ENCODE measurements around the gene ZNF581. TPM values are rescaled to one million over a fixed set of nuclear protein-coding genes. Genes with fewer than 3 reads are reported as not detected.
A peak's percentile ranks its signal among the peaks of the same experiment; 100 is the strongest.

ZNF581 gene
- polyA plus RNA-seq, 3 donors: 25.1 to 31.6 (median 29.4) TPM

DNA sequence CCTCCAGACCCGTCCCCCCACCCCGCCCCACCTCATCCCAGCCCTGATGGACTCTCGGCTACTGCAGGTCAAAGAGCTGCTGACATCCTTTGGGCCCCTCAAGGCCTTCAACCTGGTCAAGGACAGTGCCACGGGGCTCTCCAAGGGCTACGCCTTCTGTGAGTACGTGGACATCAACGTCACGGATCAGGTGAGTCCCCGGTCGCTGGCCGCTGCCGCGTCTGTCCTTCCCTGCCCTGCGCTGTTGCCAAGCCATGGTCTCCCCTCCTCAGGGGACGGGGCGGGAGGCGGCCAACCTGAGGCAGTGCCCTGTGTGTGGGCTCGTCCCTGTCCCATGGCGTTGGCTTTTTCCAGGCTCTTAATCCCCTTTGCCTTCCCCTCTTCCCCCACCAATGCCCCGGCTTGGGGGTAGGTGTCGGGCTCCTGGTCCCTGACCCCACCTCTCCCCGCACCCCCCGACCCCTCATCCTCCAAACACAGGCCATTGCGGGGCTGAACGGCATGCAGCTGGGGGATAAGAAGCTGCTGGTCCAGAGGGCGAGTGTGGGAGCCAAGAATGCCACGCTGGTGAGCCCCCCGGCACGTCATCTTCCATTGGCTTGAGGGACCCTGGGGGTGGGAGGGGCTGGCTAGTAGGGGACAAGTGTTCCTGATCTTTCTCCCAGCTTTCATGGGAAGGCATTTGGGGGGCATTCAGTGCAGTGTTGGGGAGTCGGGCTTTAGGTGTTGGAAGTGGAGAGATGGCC is 25.3 kb downstream of the ZNF581 start:
- DNase-seq: no peak
- no peaks in the 10 kb centered on the region for H3K9me3 ChIP-seq (replicated peaks in 1 of 2; ENCODE audit: control insufficient read depth in 1 of 2, insufficient read depth in 1 of 2, low read length in 2 of 2)
- no peak overlapping the region for H3K27ac ChIP-seq (ENCODE audit: low read depth in 1 of 2, low read length in 2 of 2)
- no peak overlapping the region for H3K9ac ChIP-seq (ENCODE audit: insufficient read depth, low read length, poor library complexity, severe bottlenecking)
- peaks cover 75 to 93% of the 10 kb centered on the region in 2 donors for H3K36me3 ChIP-seq (replicated peaks in 1 of 2; ENCODE audit: control insufficient read depth in 1 of 2, insufficient read depth in 2 of 2, low read length in 2 of 2)
- WGBS (ENCODE audit: insufficient coverage): 93% methylated on average over 19 of the region's 30 CpGs
- peaks cover 100% of the 10 kb centered on the region for H4K20me1 ChIP-seq (ENCODE audit: insufficient read depth, low read length)
- peaks cover 9% of the 10 kb centered on the region for H3K4me1 Mint-ChIP-seq
- H3K4me3 ChIP-seq (replicated peaks in 1 of 3; ENCODE audit: low read depth in 2 of 3, low read length in 3 of 3): no peak overlapping the region
- TF ChIP-seq, protein P1, sequence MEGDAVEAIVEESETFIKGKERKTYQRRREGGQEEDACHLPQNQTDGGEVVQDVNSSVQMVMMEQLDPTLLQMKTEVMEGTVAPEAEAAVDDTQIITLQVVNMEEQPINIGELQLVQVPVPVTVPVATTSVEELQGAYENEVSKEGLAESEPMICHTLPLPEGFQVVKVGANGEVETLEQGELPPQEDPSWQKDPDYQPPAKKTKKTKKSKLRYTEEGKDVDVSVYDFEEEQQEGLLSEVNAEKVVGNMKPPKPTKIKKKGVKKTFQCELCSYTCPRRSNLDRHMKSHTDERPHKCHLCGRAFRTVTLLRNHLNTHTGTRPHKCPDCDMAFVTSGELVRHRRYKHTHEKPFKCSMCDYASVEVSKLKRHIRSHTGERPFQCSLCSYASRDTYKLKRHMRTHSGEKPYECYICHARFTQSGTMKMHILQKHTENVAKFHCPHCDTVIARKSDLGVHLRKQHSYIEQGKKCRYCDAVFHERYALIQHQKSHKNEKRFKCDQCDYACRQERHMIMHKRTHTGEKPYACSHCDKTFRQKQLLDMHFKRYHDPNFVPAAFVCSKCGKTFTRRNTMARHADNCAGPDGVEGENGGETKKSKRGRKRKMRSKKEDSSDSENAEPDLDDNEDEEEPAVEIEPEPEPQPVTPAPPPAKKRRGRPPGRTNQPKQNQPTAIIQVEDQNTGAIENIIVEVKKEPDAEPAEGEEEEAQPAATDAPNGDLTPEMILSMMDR (IDR thresholded peaks at IDR 0.05): no peak
- H3K4me1 ChIP-seq (ENCODE audit: control insufficient read depth in 1 of 2, insufficient read depth in 2 of 2, low read length in 2 of 2): no peaks in the 10 kb centered on the region
- no peak overlapping the region for H2AFZ ChIP-seq (ENCODE audit: insufficient read depth, low read depth, low read length, poor library complexity, severe bottlenecking)
- no peaks in the 10 kb centered on the region for H3K27me3 ChIP-seq (ENCODE audit: control insufficient read depth in 2 of 2, insufficient read depth in 2 of 2, low read length in 2 of 2)
- peaks cover 0 to 2% (median 0%) of the 10 kb centered on the region in 7 donors for H3K9me3 Mint-ChIP-seq
- H3K27ac Mint-ChIP-seq: peak overlapping the region in 2 of 7 donors; percentile 25 to 30
- peaks cover 76 to 94% of the 10 kb centered on the region in 2 donors for H3K36me3 Mint-ChIP-seq
- no peak overlapping the region for H3K4me2 ChIP-seq (replicated peaks; ENCODE audit: extremely low read depth, low read length, poor library complexity, severe bottlenecking)
- H3K4me3 Mint-ChIP-seq: no peak overlapping the region
- no peaks in the 10 kb centered on the region for H3K27me3 Mint-ChIP-seq (ENCODE audit: low read depth in 3 of 3)
- intact Hi-C loops (cut with micrococcal nuclease): no loop called here
- H3K79me2 ChIP-seq (ENCODE audit: insufficient read depth, low read length): peaks cover 98% of the 10 kb centered on the region

DNA sequence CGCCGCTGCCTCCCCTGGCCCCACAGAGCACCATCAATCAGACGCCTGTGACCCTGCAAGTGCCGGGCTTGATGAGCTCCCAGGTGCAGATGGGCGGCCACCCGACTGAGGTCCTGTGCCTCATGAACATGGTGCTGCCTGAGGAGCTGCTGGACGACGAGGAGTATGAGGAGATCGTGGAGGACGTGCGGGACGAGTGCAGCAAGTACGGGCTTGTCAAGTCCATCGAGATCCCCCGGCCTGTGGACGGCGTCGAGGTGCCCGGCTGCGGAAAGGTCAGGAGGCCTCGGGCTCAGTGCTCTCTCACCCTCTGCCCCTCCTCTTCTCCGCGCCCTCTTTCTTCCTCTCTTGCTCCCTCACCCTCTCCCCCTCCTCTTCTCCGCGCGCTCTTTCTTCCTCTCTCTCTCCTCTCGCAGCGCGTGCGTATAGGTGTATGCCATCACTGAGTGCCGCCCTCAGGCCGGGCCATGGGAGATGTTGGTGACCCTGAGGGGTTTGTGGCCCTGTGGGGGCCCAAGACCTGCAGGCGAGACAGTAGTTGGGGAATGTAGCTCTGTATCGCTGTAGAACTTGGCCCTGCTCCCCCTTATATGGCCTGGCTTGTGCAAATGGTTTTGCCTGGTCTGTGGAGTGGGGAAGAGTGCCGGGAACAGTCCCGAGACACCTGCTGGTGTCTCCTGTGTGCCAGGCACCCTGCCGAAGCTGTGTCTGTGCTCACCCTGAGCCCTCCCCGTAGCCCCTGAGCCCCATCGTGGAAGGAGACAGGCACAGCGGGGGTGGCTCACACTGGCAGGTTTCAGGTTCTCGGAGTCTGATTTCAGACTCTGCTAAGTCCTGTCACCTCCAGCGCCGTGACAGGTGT is 26.2 kb downstream of the ZNF581 start:
- peaks cover 12% of the 10 kb centered on the region for H3K4me1 Mint-ChIP-seq
- 88% methylated on average over 26 of the region's 43 CpGs for WGBS (ENCODE audit: insufficient coverage)

More for the DNA sequence above, 26.2 kb downstream of the ZNF581 start:
- H3K9ac ChIP-seq (ENCODE audit: insufficient read depth, low read length, poor library complexity, severe bottlenecking): no peak overlapping the region
- peaks cover 4 to 5% of the 10 kb centered on the region in 2 donors for H3K4me1 ChIP-seq (ENCODE audit: control insufficient read depth in 1 of 2, insufficient read depth in 2 of 2, low read length in 2 of 2)
- no peak overlapping the region for H3K4me2 ChIP-seq (replicated peaks; ENCODE audit: extremely low read depth, low read length, poor library complexity, severe bottlenecking)
- no peaks in the 10 kb centered on the region for H3K27me3 Mint-ChIP-seq (ENCODE audit: low read depth in 3 of 3)
- H3K9me3 Mint-ChIP-seq: peaks cover 0 to 2% (median 0%) of the 10 kb centered on the region in 7 donors
- H3K27me3 ChIP-seq (ENCODE audit: control insufficient read depth in 2 of 2, insufficient read depth in 2 of 2, low read length in 2 of 2): no peaks in the 10 kb centered on the region
- TF ChIP-seq, protein P1 (IDR thresholded peaks at IDR 0.05): no peak
- peaks cover 98% of the 10 kb centered on the region for H4K20me1 ChIP-seq (ENCODE audit: insufficient read depth, low read length)
- H3K79me2 ChIP-seq (ENCODE audit: insufficient read depth, low read length): peaks cover 90% of the 10 kb centered on the region
- no peaks in the 10 kb centered on the region for H3K9me3 ChIP-seq (replicated peaks in 1 of 2; ENCODE audit: control insufficient read depth in 1 of 2, insufficient read depth in 1 of 2, low read length in 2 of 2)
- no peak overlapping the region for H3K4me3 Mint-ChIP-seq
- DNase-seq: no peak
- intact Hi-C loops (cut with micrococcal nuclease): loop anchor here in 1 of 2 donors (2.0 kb wide), 1 partner anchor 13 kb away; no protein-coding TSS in a partner anchor
- peaks cover 67 to 85% of the 10 kb centered on the region in 2 donors for H3K36me3 ChIP-seq (replicated peaks in 1 of 2; ENCODE audit: control insufficient read depth in 1 of 2, insufficient read depth in 2 of 2, low read length in 2 of 2)
- peaks cover 72 to 92% of the 10 kb centered on the region in 2 donors for H3K36me3 Mint-ChIP-seq
- peak overlapping the region in 1 of 7 donors; percentile 30 for H3K27ac Mint-ChIP-seq
- H2AFZ ChIP-seq (ENCODE audit: insufficient read depth, low read depth, low read length, poor library complexity, severe bottlenecking): no peak overlapping the region
- H3K27ac ChIP-seq (ENCODE audit: low read depth in 1 of 2, low read length in 2 of 2): no peak overlapping the region
- H3K4me3 ChIP-seq (replicated peaks in 1 of 3; ENCODE audit: low read depth in 2 of 3, low read length in 3 of 3): no peak overlapping the region

Data from CD14-positive monocyte (primary cell).